Pancreas (tissue), 10 donors: ENCODE measurements around the gene PCCA. TPM values are rescaled to one million over a fixed set of nuclear protein-coding genes. Genes with fewer than 3 reads are reported as not detected.

Source experiments
- ATAC-seq, 4 donors: fragments of 200-7000 bp; cut with Tn5 transposase; one replicate each; pipeline versions ENCODE4 v1.8.0 to v1.9.1; 2020; ENCODE audit warnings: mild to moderate bottlenecking in 4 of 4, moderate library complexity in 4 of 4
- DNase-seq, 6 donors: peaks; one replicate each; pipeline ENCODE4 v3.0.0-alpha.2; 2020
- FAIRE-seq: peaks from 2 replicates; lab custom pipeline; 2012; peaks lifted over from hg19 to GRCh38; lab: Jason Lieb, UNC
- H3K27ac ChIP-seq, 4 donors: fragments of 200-600 bp; sonication (generic); 1 replicate in 3 of 4; 2 replicates in 1 of 4; pipeline versions ENCODE4 v1.5.0 to v1.8.0; 2020
- H3K27me3 ChIP-seq, 4 donors: fragments of 200-600 bp; one replicate each; pipeline ENCODE4 v1.8.0; 2021
- H3K36me3 ChIP-seq, 3 donors: fragments of 200-600 bp; sonication (generic) in 1 of 3; one replicate each; pipeline versions ENCODE4 v1.5.0 to v1.8.0; 2020 to 2021
- H3K4me1 ChIP-seq, 3 donors: fragments of 200-600 bp; one replicate each; pipeline ENCODE4 v1.8.0; 2021
- H3K4me3 ChIP-seq, 4 donors: fragments of 200-600 bp; sonication (generic) in 2 of 4; one replicate each; pipeline versions ENCODE4 v1.5.0 to v1.8.0; 2020 to 2021
- H3K9me3 ChIP-seq, 4 donors: fragments of 200-600 bp; one replicate each; pipeline ENCODE4 v1.8.0; 2021
- WGBS, 2 donors: extraction: QIAGEN DNeasy Blood & Tissue Kit; methylation state at CpG; one replicate each; pipeline ENCODE4 v1.1.7; 2013; 5-methylcytosine and 5-hydroxymethylcytosine counted together
- intact Hi-C, 3 donors: fragments of 100-400 bp; cut with DNase I; formaldehyde crosslinking; loops; one replicate each; pipeline versions ENCODE4 v1.11.1 to v1.14.2; 2022
- polyA plus RNA-seq, 2 donors: library from polyadenylated mRNA; stranded (reverse); fragments of 200-250 nt; gene quantifications; one replicate each; pipeline ENCODE4 v1.2.3, GENCODE V29; 2013
- total RNA-seq, 6 donors: library from RNA; stranded (reverse); fragmentation: NEBNext Ultra II Directional in 4 of 6; extraction: Animal tissue kit (Norgen Biotek cat#: 25700) in 4 of 6; gene quantifications; one replicate each; pipeline versions ENCODE4 v1.2.1 to v1.2.4, GENCODE V29; 2021 to 2023
- TF ChIP-seq, protein P1 (sequence below), 4 donors: fragments of 200-600 bp; sonication (generic) in 3 of 4; IDR thresholded peaks; one replicate each; pipeline versions ENCODE4 v1.5.0 to v1.8.0; 2021; ENCODE audit warnings: antibody characterized with exemption in 4 of 4
- donor health status: healthy with polysubstance abuse.
- donor health status: DM: no; HTN: no; CAD: no; lungs with moderate emphysema.
- donor health status: DM: no; HTN: no; CAD: no.
- donor health status: control.
- donor health status: control.
- donor health status: Bipolar disorder and iron deficiency.
- donor health status: DM: yes; HTN: yes; CAD: no.
- donor health status: DM: no; HTN: no; CAD: no.
- donor health status: DM: no; HTN: no; CAD: no.
- donor health status: DM: yes; HTN: yes; CAD: no.

The PCCA gene
- total and polyA plus RNA-seq, 8 donors = 14.2 to 32.1 (median 24.1) TPM

- ATAC-seq (no peak), FAIRE-seq (no peak), DNase-seq (no peak)
- 93 to 99% methylated on average over 5 of the region's 5 CpGs for WGBS, 2 donors
- Histone ChIP-seq H3K27me3 (no peaks in the 10 kb centered on the region), H3K36me3 (no peaks in the 10 kb centered on the region), H3K27ac (no peak overlapping the region), H3K4me3 (no peak overlapping the region), H3K4me1 (no peaks in the 10 kb centered on the region), H3K9me3 (no peaks in the 10 kb centered on the region)
- intact Hi-C loops = no loop called here
- TF ChIP-seq, protein P1, sequence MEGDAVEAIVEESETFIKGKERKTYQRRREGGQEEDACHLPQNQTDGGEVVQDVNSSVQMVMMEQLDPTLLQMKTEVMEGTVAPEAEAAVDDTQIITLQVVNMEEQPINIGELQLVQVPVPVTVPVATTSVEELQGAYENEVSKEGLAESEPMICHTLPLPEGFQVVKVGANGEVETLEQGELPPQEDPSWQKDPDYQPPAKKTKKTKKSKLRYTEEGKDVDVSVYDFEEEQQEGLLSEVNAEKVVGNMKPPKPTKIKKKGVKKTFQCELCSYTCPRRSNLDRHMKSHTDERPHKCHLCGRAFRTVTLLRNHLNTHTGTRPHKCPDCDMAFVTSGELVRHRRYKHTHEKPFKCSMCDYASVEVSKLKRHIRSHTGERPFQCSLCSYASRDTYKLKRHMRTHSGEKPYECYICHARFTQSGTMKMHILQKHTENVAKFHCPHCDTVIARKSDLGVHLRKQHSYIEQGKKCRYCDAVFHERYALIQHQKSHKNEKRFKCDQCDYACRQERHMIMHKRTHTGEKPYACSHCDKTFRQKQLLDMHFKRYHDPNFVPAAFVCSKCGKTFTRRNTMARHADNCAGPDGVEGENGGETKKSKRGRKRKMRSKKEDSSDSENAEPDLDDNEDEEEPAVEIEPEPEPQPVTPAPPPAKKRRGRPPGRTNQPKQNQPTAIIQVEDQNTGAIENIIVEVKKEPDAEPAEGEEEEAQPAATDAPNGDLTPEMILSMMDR (IDR thresholded peaks at IDR 0.05) = no peak
Measured at GRCh38 chr13:100447831-100448230, 358.9 kb downstream of the PCCA start.

GRCh38 chr13:100451923-100452322 is 363.0 kb downstream of the PCCA start:
- FAIRE-seq (no peak), ATAC-seq (no peak), DNase-seq (no peak)
- Histone ChIP-seq H3K27ac (no peak overlapping the region), H3K36me3 (no peaks in the 10 kb centered on the region), H3K9me3 (no peaks in the 10 kb centered on the region), H3K4me3 (no peak overlapping the region), H3K27me3 (no peaks in the 10 kb centered on the region), H3K4me1 (no peaks in the 10 kb centered on the region)
- TF ChIP-seq, protein P1 (IDR thresholded peaks at IDR 0.05) = no peak
- WGBS, 2 donors = 93 to 100% methylated on average over 2 of the region's 2 CpGs
- intact Hi-C loops = loop anchor here in 1 of 3 donors (10.0 kb wide), 1 partner anchor 53 kb away; no protein-coding TSS in a partner anchor

DNA sequence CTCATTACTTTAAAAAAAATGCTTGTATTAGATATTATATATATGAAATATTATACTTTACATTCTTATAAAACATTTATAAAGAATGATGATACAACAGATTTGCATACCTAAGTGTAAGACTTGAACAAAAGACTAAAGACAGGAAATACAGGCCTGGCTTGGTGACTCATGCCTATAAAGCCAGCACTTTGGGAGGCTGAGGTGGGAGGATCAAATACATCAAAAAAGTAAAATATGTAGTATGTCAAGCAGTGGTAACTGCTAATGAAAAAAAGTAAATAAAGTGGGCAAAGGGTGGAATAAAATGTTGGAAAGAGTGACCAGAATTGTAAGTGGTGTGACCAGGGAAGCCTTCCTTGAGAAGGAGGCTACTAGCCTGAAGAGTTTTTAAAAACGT is 366.0 kb downstream of the PCCA start:
- no peaks in the 10 kb centered on the region for H3K9me3 ChIP-seq
- ATAC-seq (no peak), DNase-seq (no peak), FAIRE-seq (no peak)
- no peak overlapping the region for H3K27ac ChIP-seq
- no peaks in the 10 kb centered on the region for H3K4me1 ChIP-seq
- intact Hi-C loops = loop anchor here in 1 of 3 donors (10.0 kb wide), 1 partner anchor 50 kb away; no protein-coding TSS in a partner anchor
- no peak overlapping the region for H3K4me3 ChIP-seq
- no peaks in the 10 kb centered on the region for H3K27me3 ChIP-seq
- no peaks in the 10 kb centered on the region for H3K36me3 ChIP-seq
- WGBS, 2 donors = 95 to 98% methylated on average over 1 of the region's 1 CpG
- TF ChIP-seq, protein P1 (IDR thresholded peaks at IDR 0.05) = no peak

GRCh38 chr13:100458673-100459072 is 369.8 kb downstream of the PCCA start:
- TF ChIP-seq, protein P1 (IDR thresholded peaks at IDR 0.05) = no peak
- Histone ChIP-seq H3K4me3 (no peak overlapping the region), H3K27me3 (no peaks in the 10 kb centered on the region), H3K36me3 (no peaks in the 10 kb centered on the region), H3K27ac (no peak overlapping the region), H3K4me1 (no peaks in the 10 kb centered on the region), H3K9me3 (no peaks in the 10 kb centered on the region)
- WGBS, 2 donors = 96% methylated on average over 4 of the region's 4 CpGs
- no peak for FAIRE-seq
- DNase-seq = no peak
- intact Hi-C loops = loop anchor here in 1 of 3 donors (10.0 kb wide), 1 partner anchor 46 kb away; no protein-coding TSS in a partner anchor
- no peak for ATAC-seq

DNA sequence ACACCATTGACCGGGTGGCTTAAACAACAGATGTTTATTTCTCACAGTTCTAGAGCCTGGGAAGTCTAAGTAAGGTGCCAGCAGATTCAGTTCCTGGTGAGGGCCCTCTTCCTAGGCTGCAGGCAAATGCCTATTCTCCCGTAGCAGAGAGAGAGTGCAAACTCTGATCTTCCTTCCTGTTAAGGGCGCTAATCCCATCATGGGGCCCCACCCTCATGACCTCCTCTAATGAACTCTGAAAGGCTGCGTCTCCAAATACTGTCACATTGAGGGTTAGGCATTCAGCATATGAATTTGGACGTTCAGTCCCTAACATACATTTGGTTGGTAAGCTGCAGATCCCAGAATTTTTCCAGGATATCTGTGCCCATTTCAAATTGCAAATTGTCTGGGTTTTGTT is 370.9 kb downstream of the PCCA start:
- intact Hi-C loops = loop anchor here in 1 of 3 donors (10.0 kb wide), 1 partner anchor 45 kb away; no protein-coding TSS in a partner anchor
- H3K9me3 ChIP-seq = no peaks in the 10 kb centered on the region
- WGBS, 2 donors = 84 to 86% methylated on average over 5 of the region's 5 CpGs
- H3K27me3 ChIP-seq = no peaks in the 10 kb centered on the region
- no peak for FAIRE-seq
- TF ChIP-seq, protein P1 (IDR thresholded peaks at IDR 0.05) = no peak
- DNase-seq = no peak
- no peak overlapping the region for H3K4me3 ChIP-seq
- no peak overlapping the region for H3K27ac ChIP-seq
- ATAC-seq = no peak
- H3K4me1 ChIP-seq = no peaks in the 10 kb centered on the region
- no peaks in the 10 kb centered on the region for H3K36me3 ChIP-seq
